Measurements from ENCODE around the gene ADGRD1.

Gene ADGRD1

DNA sequence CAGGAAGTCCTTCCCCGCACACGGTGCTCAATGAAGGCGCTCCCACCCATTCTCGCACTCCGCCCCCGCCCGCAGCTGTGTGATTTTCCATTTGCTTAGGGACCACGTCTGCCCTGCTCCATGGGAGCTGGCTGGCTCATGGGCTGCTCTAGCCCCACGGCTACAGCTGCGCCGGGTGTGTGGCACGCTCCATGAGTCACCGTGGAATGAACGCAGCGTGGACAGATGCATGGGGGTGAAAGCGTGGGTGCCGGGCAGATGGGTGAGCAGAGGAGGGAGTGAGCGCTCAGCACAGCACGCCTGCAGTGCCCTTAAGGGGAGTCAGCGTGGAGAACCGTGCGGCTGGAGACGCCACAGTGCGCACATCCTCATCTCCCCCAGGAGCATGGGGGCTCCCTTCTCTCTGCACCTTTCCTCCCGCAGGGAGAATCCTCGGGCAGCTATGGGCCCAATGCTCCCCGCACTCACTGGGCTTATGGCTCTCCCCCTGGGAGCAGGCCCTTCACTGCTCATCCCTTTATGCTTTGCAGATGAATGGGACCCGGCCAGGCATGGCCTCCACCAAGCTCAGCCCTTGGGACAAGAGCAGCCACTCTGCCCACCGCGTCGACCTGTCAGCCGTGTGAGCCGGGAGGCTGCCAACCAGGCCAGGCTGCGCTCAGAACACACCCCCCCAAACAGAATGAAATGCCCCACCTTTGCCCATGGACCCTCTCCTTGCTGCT lies 185.1 kb downstream of the ADGRD1 start:
- no peak for TF ChIP-seq CTCF (IDR thresholded peaks at IDR 0.05; ENCODE audit: low read depth, low read length)
- DNase-seq (ENCODE audit: extremely low read depth, low read depth): no peak

DNA sequence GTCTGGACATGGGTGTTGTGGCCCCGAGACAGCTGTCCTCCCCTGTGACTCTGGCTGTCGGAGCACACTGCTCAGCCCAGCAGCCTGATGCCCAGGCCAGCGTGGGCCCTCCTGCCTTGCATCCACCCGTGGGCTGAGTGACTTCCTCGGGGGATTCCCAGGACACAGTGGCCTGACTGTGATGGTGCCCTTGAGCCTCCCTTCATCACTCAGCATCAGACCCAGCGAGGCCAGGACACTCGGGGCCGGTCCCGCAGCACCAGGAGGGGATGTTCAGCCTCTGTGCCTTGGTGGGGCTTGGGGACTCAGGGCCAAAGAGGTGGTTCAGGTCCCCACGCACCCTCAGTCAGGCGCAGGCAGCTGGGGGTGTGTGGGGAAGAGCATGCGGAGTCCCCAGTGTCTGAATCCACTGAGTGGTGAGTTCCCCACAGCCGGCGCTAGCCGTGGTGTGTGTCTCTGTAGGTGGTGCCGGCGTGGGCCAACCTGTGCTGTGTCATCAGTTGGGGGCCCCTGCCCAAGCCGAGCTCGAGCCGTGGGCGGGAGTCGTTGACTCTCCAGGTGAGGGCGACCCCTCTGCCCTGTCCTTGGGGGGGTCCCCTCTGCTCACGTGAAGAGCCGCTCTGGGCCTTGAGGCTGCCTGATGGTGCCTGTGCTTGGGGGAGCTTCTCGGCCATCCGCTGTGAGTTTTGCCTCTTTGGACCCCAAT lies 185.8 kb downstream of the ADGRD1 start:
- TF ChIP-seq CTCF (IDR thresholded peaks at IDR 0.05; ENCODE audit: low read depth, low read length): no peak
- DNase-seq (ENCODE audit: extremely low read depth, low read depth): no peak

- DNase-seq (ENCODE audit: extremely low read depth, low read depth): no peak
- TF ChIP-seq CTCF (IDR thresholded peaks at IDR 0.05; ENCODE audit: low read depth, low read length): no peak
Observed at GRCh38 chr12:131140069-131140435, 186.3 kb downstream of the ADGRD1 start.

- no peak for DNase-seq (ENCODE audit: extremely low read depth, low read depth)
- no peak for TF ChIP-seq CTCF (IDR thresholded peaks at IDR 0.05; ENCODE audit: low read depth, low read length)
Observed at GRCh38 chr12:131140697-131141096, 187.0 kb downstream of the ADGRD1 start.

DNA sequence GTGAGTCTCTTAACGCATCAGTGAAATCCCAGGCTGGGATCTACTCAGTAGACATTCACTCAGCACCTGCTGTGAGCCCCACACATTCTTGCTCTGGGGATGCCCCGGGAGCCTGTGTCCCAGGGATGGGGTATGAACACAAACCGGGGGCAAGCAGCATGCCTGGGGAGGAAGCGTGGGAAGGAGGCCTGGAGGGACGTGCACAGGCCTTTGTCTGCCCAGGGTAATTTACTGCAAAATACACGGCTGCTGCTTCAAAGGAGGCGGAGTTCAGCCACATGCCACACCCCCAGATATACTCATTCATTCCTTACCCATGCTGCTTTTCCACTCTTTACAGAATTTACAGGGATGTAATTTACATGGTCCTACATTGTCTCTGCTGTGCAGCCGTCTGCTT lies 187.8 kb downstream of the ADGRD1 start:
- no peak for TF ChIP-seq CTCF (IDR thresholded peaks at IDR 0.05; ENCODE audit: low read depth, low read length)
- no peak for DNase-seq (ENCODE audit: extremely low read depth, low read depth)

DNA sequence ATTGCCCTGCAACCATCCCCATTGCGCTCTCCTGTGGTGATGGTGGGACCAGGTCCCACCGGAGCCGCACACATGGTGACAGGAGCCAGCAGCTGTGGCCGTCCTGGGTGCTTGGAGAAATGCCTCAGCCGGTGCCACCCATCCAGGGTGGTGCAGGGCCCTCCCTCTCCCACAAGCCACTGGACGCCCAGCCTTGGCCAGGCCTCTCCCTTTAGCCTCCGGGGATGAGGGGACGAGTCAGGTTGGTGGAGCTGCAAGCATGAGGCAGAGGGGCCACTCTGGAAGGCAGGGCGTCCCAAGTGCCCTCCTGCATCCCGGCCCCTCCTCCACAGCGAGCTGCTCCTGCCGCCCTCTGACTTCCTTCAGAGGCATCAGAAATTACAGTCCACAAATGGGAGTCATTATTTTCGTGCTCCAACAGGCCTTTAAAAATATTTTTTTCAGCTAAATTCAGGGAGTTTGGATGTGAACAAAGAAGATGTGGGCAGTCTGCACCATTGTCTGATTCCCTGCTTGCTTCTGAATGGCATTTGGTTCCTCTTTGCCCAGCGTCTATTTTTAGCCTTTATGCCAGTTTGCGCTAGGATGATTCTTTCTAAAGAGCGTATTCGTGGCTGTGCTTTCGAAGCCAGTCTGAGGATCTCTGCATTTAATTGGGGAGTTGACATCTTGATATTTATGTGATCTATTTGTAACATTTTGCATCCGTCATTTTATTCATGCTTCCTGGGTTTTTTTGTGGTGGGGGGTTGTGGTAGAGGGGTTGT lies 189.4 kb downstream of the ADGRD1 start:
- DNase-seq (ENCODE audit: extremely low read depth, low read depth): no peak
- TF ChIP-seq CTCF (IDR thresholded peaks at IDR 0.05; ENCODE audit: low read depth, low read length): no peak

- no peak for DNase-seq (ENCODE audit: extremely low read depth, low read depth)
- TF ChIP-seq CTCF (IDR thresholded peaks at IDR 0.05; ENCODE audit: low read depth, low read length): no peak
Observed at GRCh38 chr12:131146173-131146675, 192.5 kb downstream of the ADGRD1 start.
